H9 (cell line): ENCODE data around the gene DMD. TPM values are rescaled to one million over a fixed set of nuclear protein-coding genes. Genes with fewer than 3 reads are reported as not detected.

ENCODE experiments used
- DNase-seq: peaks from one replicate; pipeline ENCODE4 v3.0.0-alpha.2; 2017
- H2AFZ ChIP-seq: one replicate; pipeline ENCODE4 v1.6.1; 2013; ENCODE audit warnings: mild to moderate bottlenecking, low read length, control low read depth, moderate library complexity
- H2AK5ac ChIP-seq: 2 replicates; pipeline ENCODE4 v1.6.1; 2013; ENCODE audit warnings: low read length, control low read depth, mixed read lengths; ENCODE audit not compliant: insufficient read length
- H2BK120ac ChIP-seq: one replicate; pipeline ENCODE4 v1.6.1; 2013; ENCODE audit warnings: low read depth, mild to moderate bottlenecking, low read length, control low read depth, inconsistent platforms; ENCODE audit not compliant: poor library complexity, severe bottlenecking
- H2BK12ac ChIP-seq: 2 replicates; pipeline ENCODE4 v1.6.1; 2013; ENCODE audit warnings: low read length, control low read depth, mixed read lengths, low read depth; ENCODE audit not compliant: insufficient read length
- H2BK15ac ChIP-seq: 2 replicates; pipeline ENCODE4 v1.6.1; 2013; ENCODE audit warnings: low read depth, low read length, control low read depth
- H2BK20ac ChIP-seq: one replicate; pipeline ENCODE4 v1.6.1; 2013; ENCODE audit warnings: low read depth, mild to moderate bottlenecking, low read length, control low read depth, inconsistent platforms; ENCODE audit not compliant: poor library complexity, severe bottlenecking
- H2BK5ac ChIP-seq: 2 replicates; pipeline ENCODE4 v1.6.1; 2013; ENCODE audit warnings: low read length, control low read depth, mixed read lengths; ENCODE audit not compliant: insufficient read length
- H3K14ac ChIP-seq: 2 replicates; pipeline ENCODE4 v1.6.1; 2013; ENCODE audit warnings: low read length, control low read depth; ENCODE audit not compliant: insufficient read depth
- H3K18ac ChIP-seq: 2 replicates; pipeline ENCODE4 v1.6.1; 2013; ENCODE audit warnings: low read depth, mild to moderate bottlenecking, mixed read lengths, low read length, control low read depth; ENCODE audit not compliant: insufficient read length
- H3K23ac ChIP-seq: 2 replicates; pipeline ENCODE4 v1.6.1; 2013; ENCODE audit warnings: low read length, control low read depth, mixed read lengths, low read depth; ENCODE audit not compliant: insufficient read length
- H3K23me2 ChIP-seq: 2 replicates; pipeline ENCODE4 v1.6.1; 2013; ENCODE audit warnings: low read depth, mild to moderate bottlenecking, mixed read lengths, low read length, control low read depth; ENCODE audit not compliant: insufficient read length, poor library complexity, severe bottlenecking
- H3K27ac ChIP-seq: 2 replicates; pipeline ENCODE4 v1.5.1; 2013; ENCODE audit warnings: low read length, control low read depth, mixed read lengths, low read depth; ENCODE audit not compliant: insufficient read length
- H3K27me3 ChIP-seq: 2 replicates; pipeline ENCODE4 v1.6.1; 2013; ENCODE audit warnings: low read length, control low read depth, inconsistent platforms; ENCODE audit not compliant: insufficient read depth
- H3K4ac ChIP-seq: 2 replicates; pipeline ENCODE4 v1.6.1; 2013; ENCODE audit warnings: low read depth, mild to moderate bottlenecking, control low read depth, inconsistent platforms, low read length, moderate library complexity
- H3K4me1 ChIP-seq: 2 replicates; pipeline ENCODE4 v1.6.1; 2013; ENCODE audit warnings: low read length, control low read depth, inconsistent platforms; ENCODE audit not compliant: insufficient read depth
- H3K4me2 ChIP-seq: 2 replicates; pipeline ENCODE4 v1.6.1; 2013; ENCODE audit warnings: low read length, control low read depth, mixed read lengths; ENCODE audit not compliant: insufficient read length, insufficient read depth
- H3K56ac ChIP-seq: 2 replicates; pipeline ENCODE4 v1.6.1; 2013; ENCODE audit warnings: low read depth, mild to moderate bottlenecking, mixed read lengths, low read length, control low read depth; ENCODE audit not compliant: insufficient read length
- H3K79me1 ChIP-seq: 2 replicates; pipeline ENCODE4 v1.6.1; 2013; ENCODE audit warnings: low read depth, mild to moderate bottlenecking, moderate library complexity, low read length, control low read depth, inconsistent platforms; ENCODE audit not compliant: insufficient read depth, poor library complexity, severe bottlenecking
- H3K79me2 ChIP-seq: 2 replicates; pipeline ENCODE4 v1.6.1; 2013; ENCODE audit warnings: low read length, control low read depth, inconsistent platforms; ENCODE audit not compliant: insufficient read depth
- H3K9ac ChIP-seq: 2 replicates; pipeline ENCODE4 v1.6.1; 2013; ENCODE audit warnings: low read length, control low read depth, mixed read lengths; ENCODE audit not compliant: insufficient read length; ENCODE audit errors: extremely low read depth
- H3K9me3 ChIP-seq: one replicate; pipeline ENCODE4 v1.6.1; 2013; ENCODE audit warnings: low read depth, low read length, inconsistent platforms; ENCODE audit not compliant: control insufficient read depth
- H3T11ph ChIP-seq: one replicate; pipeline ENCODE4 v1.6.1; 2013; ENCODE audit warnings: mild to moderate bottlenecking, low read length, control low read depth, inconsistent platforms
- H4K20me1 ChIP-seq: one replicate; pipeline ENCODE4 v1.6.1; 2013; ENCODE audit not compliant: control insufficient read depth, insufficient read length, insufficient read depth
- H4K5ac ChIP-seq: 2 replicates; pipeline ENCODE4 v1.6.1; 2013; ENCODE audit warnings: low read depth, mild to moderate bottlenecking, mixed read lengths, low read length, control low read depth; ENCODE audit not compliant: insufficient read length
- H4K8ac ChIP-seq: replicated peaks from 2 replicates; pipeline ENCODE4 v1.6.1; 2013; ENCODE audit warnings: low read length, control low read depth, mixed read lengths, low read depth; ENCODE audit not compliant: insufficient read length
- H4K91ac ChIP-seq: 2 replicates; pipeline ENCODE4 v1.6.1; 2013; ENCODE audit warnings: low read depth, mild to moderate bottlenecking, moderate library complexity, mixed read lengths, low read length, control low read depth; ENCODE audit not compliant: insufficient read length
- H3K27ac Mint-ChIP-seq, 3 experiments: 2 replicates in 2 of 3; 3 replicates in 1 of 3; pipeline ENCODE4 v1.8.0; 2020 to 2021; ENCODE audit warnings: mixed read lengths in 3 of 3, mild to moderate bottlenecking in 1 of 3, moderate library complexity in 1 of 3
- H3K27me3 Mint-ChIP-seq: 2 replicates; pipeline ENCODE4 v1.8.0; 2021; ENCODE audit warnings: low read depth, mild to moderate bottlenecking, moderate library complexity, mixed read lengths
- H3K36me3 Mint-ChIP-seq, 3 experiments: 2 replicates in 2 of 3; 3 replicates in 1 of 3; pipeline ENCODE4 v1.8.0; 2020 to 2021; ENCODE audit warnings: low read depth in 3 of 3, mixed read lengths in 3 of 3; ENCODE audit not compliant: insufficient read depth in 1 of 3
- H3K4me1 Mint-ChIP-seq, 2 experiments: 2 replicates each; pipeline ENCODE4 v1.8.0; 2020; ENCODE audit warnings: mixed read lengths in 2 of 2
- H3K4me3 Mint-ChIP-seq, 2 experiments: 2 replicates in 1 of 2; 3 replicates in 1 of 2; pipeline ENCODE4 v1.8.0; 2020 to 2021; ENCODE audit warnings: mild to moderate bottlenecking in 2 of 2, mixed read lengths in 2 of 2, moderate library complexity in 1 of 2
- H3K9me3 Mint-ChIP-seq, 2 experiments: 2 replicates in 1 of 2; 3 replicates in 1 of 2; pipeline ENCODE4 v1.8.0; 2020; ENCODE audit warnings: mild to moderate bottlenecking in 2 of 2, mixed read lengths in 2 of 2, moderate library complexity in 1 of 2
- WGBS: extraction: QIAGEN DNeasy Blood & Tissue Kit; methylation state at CpG from one replicate; pipeline ENCODE4 v1.1.7; 2013; ENCODE audit warnings: missing lambda C conversion rate, low lambda C conversion rate, mixed read lengths; ENCODE audit not compliant: insufficient read length; ENCODE audit errors: extremely low coverage; 5-methylcytosine and 5-hydroxymethylcytosine counted together
- total RNA-seq: library from RNA; stranded (reverse); gene quantifications from 2 replicates; pipeline ENCODE4 v1.2.1, GENCODE V29; 2021
- TF ChIP-seq, protein P1 (sequence below): fragments of 200-600 bp; sonication (generic); conservative IDR thresholded peaks from 3 replicates; pipeline ENCODE4 v1.8.0; 2021; ENCODE audit warnings: antibody characterized with exemption, mild to moderate bottlenecking

Gene DMD
- total RNA-seq, 1 experiment from 2014 or later = 3.8 TPM

DNA sequence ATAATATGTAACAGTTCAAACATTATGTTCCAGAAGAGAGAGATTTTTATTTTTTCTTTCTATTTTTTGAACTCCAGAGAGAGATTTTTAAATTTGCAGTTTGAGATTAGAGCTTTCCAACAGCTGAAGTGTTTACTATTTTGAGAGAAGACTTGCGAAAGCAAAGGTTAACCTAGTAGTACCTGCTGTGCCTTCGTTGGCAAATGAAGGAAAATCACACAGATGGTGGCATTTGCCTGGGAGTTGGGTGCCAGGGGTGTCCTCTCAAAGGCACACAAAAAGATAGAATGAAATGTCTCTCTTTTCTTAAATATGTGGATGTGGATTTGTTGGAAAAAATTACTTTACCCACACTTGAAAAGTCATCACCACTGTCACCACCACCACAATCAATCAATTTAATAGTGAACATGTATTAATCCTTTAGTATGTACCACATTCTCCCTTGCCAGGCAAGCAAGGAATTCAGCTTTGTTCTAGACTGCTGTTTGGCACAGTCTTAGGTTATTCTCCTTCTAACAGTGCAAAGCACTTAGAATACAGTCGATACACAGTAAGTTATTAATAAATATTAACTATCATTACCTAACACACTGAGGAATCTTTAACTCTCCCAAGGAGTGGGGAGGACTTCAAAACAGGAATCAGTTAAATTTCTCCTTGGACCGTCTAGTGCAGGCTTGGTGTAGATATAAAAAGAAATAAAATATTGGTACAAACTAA is 1301.3 kb downstream of the DMD start:
- no peaks in the 10 kb centered on the region for H3K79me2 ChIP-seq
- Mint-ChIP-seq H3K4me1 (no peaks in the 10 kb centered on the region), H3K27me3 (no peaks in the 10 kb centered on the region; the same call in none of the 2 replicates), H3K4me3 (no peak overlapping the region), H3K27ac (no peak overlapping the region), H3K9me3 (peaks cover 63 to 71% of the 10 kb centered on the region in 2 experiments), H3K36me3 (peaks cover 0 to 2% (median 0%) of the 10 kb centered on the region in 3 experiments; a peak in 4 of 7 replicates)
- H3K27ac ChIP-seq = no peak overlapping the region
- TF ChIP-seq, protein P1, sequence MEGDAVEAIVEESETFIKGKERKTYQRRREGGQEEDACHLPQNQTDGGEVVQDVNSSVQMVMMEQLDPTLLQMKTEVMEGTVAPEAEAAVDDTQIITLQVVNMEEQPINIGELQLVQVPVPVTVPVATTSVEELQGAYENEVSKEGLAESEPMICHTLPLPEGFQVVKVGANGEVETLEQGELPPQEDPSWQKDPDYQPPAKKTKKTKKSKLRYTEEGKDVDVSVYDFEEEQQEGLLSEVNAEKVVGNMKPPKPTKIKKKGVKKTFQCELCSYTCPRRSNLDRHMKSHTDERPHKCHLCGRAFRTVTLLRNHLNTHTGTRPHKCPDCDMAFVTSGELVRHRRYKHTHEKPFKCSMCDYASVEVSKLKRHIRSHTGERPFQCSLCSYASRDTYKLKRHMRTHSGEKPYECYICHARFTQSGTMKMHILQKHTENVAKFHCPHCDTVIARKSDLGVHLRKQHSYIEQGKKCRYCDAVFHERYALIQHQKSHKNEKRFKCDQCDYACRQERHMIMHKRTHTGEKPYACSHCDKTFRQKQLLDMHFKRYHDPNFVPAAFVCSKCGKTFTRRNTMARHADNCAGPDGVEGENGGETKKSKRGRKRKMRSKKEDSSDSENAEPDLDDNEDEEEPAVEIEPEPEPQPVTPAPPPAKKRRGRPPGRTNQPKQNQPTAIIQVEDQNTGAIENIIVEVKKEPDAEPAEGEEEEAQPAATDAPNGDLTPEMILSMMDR = no peak
- no peak overlapping the region for H2BK12ac ChIP-seq
- no peak overlapping the region for H2AK5ac ChIP-seq
- no peak overlapping the region for H2BK20ac ChIP-seq
- H3K4ac ChIP-seq = no peak overlapping the region
- no peak overlapping the region for H3T11ph ChIP-seq
- DNase-seq = no peak
- H3K23me2 ChIP-seq = no peaks in the 10 kb centered on the region
- no peak overlapping the region for H3K23ac ChIP-seq
- no peak overlapping the region for H4K8ac ChIP-seq
- no peak overlapping the region for H2AFZ ChIP-seq
- no peaks in the 10 kb centered on the region for H3K9me3 ChIP-seq
- no peak overlapping the region for H2BK120ac ChIP-seq
- H3K79me1 ChIP-seq = no peaks in the 10 kb centered on the region
- H3K56ac ChIP-seq = no peak overlapping the region
- H3K4me1 ChIP-seq = no peaks in the 10 kb centered on the region
- no peak overlapping the region for H3K18ac ChIP-seq
- no peak overlapping the region for H3K9ac ChIP-seq
- no peaks in the 10 kb centered on the region for H4K20me1 ChIP-seq
- no peak overlapping the region for H2BK15ac ChIP-seq
- no peaks in the 10 kb centered on the region for H3K27me3 ChIP-seq
- WGBS = no CpG with 5 or more reads among the region's 4 CpGs
- H2BK5ac ChIP-seq = no peak overlapping the region
- no peak overlapping the region for H4K91ac ChIP-seq
- no peak overlapping the region for H3K4me2 ChIP-seq
- H4K5ac ChIP-seq = no peak overlapping the region
- H3K14ac ChIP-seq = no peak overlapping the region
